GM23248 (cell line): ENCODE results near the gene EMC1. TPM values are rescaled to one million over a fixed set of nuclear protein-coding genes. Genes with fewer than 3 reads are reported as not detected.
A peak's percentile ranks its signal among the peaks of the same experiment; 100 is the strongest.

Source experiments
- DNase-seq: peaks from one replicate; pipeline ENCODE4 v3.0.0-alpha.2; 2015
- H2AFZ ChIP-seq: fragments of 200-600 bp; sonication (generic); 2 replicates; pipeline ENCODE4 v1.6.1; 2016; ENCODE audit warnings: antibody characterized with exemption
- H3F3A ChIP-seq: fragments of 200-600 bp; sonication (generic); 2 replicates; pipeline ENCODE4 v1.6.1; 2016; ENCODE audit warnings: mild to moderate bottlenecking, antibody characterized with exemption, mixed run types; ENCODE audit not compliant: insufficient read depth
- H3K27ac ChIP-seq: fragments of 200-600 bp; sonication (generic); 2 replicates; pipeline ENCODE4 v1.5.1; 2016; ENCODE audit warnings: mild to moderate bottlenecking
- H3K27me3 ChIP-seq: fragments of 200-600 bp; sonication (generic); replicated peaks from 2 replicates; pipeline ENCODE4 v1.6.1; 2016; ENCODE audit warnings: mild to moderate bottlenecking; ENCODE audit not compliant: insufficient read depth
- H3K36me3 ChIP-seq: fragments of 200-600 bp; sonication (generic); 2 replicates; pipeline ENCODE4 v1.6.1; 2016; ENCODE audit warnings: low read depth, mild to moderate bottlenecking
- H3K4me1 ChIP-seq: fragments of 200-600 bp; sonication (generic); 2 replicates; pipeline ENCODE4 v1.6.1; 2016; ENCODE audit warnings: mild to moderate bottlenecking; ENCODE audit not compliant: insufficient read depth
- H3K4me2 ChIP-seq: fragments of 200-600 bp; sonication (generic); one replicate; pipeline ENCODE4 v1.6.1; 2016; ENCODE audit warnings: mild to moderate bottlenecking; ENCODE audit not compliant: unreplicated experiment
- H3K4me3 ChIP-seq: fragments of 200-600 bp; sonication (generic); 2 replicates; pipeline ENCODE4 v1.5.1; 2016; ENCODE audit warnings: mild to moderate bottlenecking
- H3K79me2 ChIP-seq: fragments of 200-600 bp; sonication (generic); 2 replicates; pipeline ENCODE4 v1.6.1; 2016; ENCODE audit warnings: mild to moderate bottlenecking; ENCODE audit not compliant: insufficient read depth
- H3K9ac ChIP-seq: fragments of 200-600 bp; sonication (generic); 2 replicates; pipeline ENCODE4 v1.6.1; 2016; ENCODE audit warnings: mild to moderate bottlenecking
- H3K9me2 ChIP-seq: fragments of 200-600 bp; sonication (generic); 2 replicates; pipeline ENCODE4 v1.6.1; 2016; ENCODE audit warnings: mixed run types, mild to moderate bottlenecking, moderate library complexity; ENCODE audit not compliant: insufficient read depth
- H3K9me3 ChIP-seq: fragments of 200-600 bp; sonication (generic); one replicate; pipeline ENCODE4 v1.6.1; 2017; ENCODE audit warnings: low read depth
- H4K20me1 ChIP-seq: fragments of 200-600 bp; sonication (generic); 2 replicates; pipeline ENCODE4 v1.6.0; 2016; ENCODE audit not compliant: insufficient read depth
- EZH2 ChIP-seq: fragments of 200-600 bp; sonication (generic); IDR thresholded peaks from 2 replicates; pipeline ENCODE4 v1.6.1; 2018; ENCODE audit warnings: antibody characterized with exemption, mild to moderate bottlenecking; ENCODE audit not compliant: insufficient read depth, poor library complexity, severe bottlenecking
- EZH2phosphoT487 ChIP-seq: fragments of 200-600 bp; sonication (generic); IDR thresholded peaks from 2 replicates; pipeline ENCODE4 v1.6.1; 2018; ENCODE audit warnings: antibody characterized with exemption, moderate library complexity, mild to moderate bottlenecking, low read depth; ENCODE audit not compliant: insufficient read depth
- WGBS, 2 experiments: methylation state at CpG; one replicate each; pipeline ENCODE4 v1.1.6; 2015 to 2017; ENCODE audit warnings: low lambda C conversion rate in 2 of 2, low coverage in 1 of 2; ENCODE audit errors: missing lambda C conversion rate in 2 of 2; 5-methylcytosine and 5-hydroxymethylcytosine counted together
- in situ Hi-C: fragments of 300-500 bp; cut with MboI; formaldehyde crosslinking; loops from 2 replicates; pipeline ENCODE4 v1.15.0; 2020
- polyA plus RNA-seq: library from polyadenylated mRNA; unstranded; fragments of >200 nt; fragmentation: Nextera tagmentation; extraction: Ambion mirVana; gene quantifications from 2 replicates; pipeline ENCODE4 v1.2.1, GENCODE V29; 2016
- total RNA-seq: library from RNA; depleted of rRNA; stranded (reverse); fragments of >200 nt; shearing (Covaris generic); gene quantifications from 2 replicates; pipeline ENCODE4 v1.2.3, GENCODE V29; 2014

EMC1 gene
- total and polyA plus RNA-seq, 2 experiments from 2014 or later = 54.5 to 69.4 TPM

DNA sequence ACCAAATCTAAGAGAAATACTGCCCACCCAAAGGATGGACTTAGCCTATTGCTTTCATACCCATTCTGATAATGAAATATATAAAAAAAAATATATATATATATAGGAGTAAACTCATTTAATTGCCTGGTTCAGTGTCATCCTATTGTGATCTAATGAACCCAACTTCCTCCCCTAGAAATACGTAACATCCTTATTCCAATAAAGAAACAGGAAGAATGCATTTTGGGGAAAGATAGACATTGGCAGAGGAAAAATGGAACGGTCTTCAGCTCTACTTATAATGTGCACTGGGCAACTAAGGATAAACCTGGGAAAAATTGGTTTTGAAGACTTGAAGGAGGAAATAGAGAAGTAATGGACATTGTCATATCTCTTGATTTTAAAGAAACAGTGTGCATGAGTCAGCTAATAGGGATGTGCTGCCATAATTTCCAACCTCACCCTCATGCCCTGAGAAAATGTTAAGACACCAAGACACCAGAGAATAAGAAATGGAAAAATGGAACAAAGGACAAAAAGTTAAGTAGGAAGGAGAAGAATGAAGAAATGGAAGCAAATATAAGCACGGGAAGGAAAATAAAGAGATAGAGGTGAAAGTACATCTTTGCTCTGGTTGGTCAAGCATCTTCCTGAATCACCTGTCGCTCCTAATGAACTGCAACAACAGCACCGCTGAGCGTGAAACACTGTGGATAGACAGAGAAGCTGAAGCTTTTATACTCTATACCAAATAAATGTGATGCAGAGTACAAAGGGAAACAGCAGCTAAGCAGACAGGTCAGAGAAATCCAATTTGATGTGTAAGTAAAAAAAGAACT is 46.7 kb downstream of the EMC1 start:
- Histone ChIP-seq H3K9me3 (no peaks in the 10 kb centered on the region), H2AFZ (no peak overlapping the region), H3K4me1 (peaks cover 39% of the 10 kb centered on the region), H3K4me2 (peak overlapping the region; percentile 13), H4K20me1 (peaks cover 37% of the 10 kb centered on the region; the same call in 1 of the 2 replicates), H3F3A (peaks cover 50% of the 10 kb centered on the region), H3K27ac (no peak overlapping the region), H3K36me3 (peaks cover 5% of the 10 kb centered on the region; the same call in 1 of the 2 replicates), H3K9ac (no peak overlapping the region), H3K79me2 (peaks cover 100% of the 10 kb centered on the region), H3K9me2 (no peaks in the 10 kb centered on the region), H3K27me3 (no peaks in the 10 kb centered on the region), H3K4me3 (no peak overlapping the region)
- in situ Hi-C loops = no loop called here
- DNase-seq = peak; percentile 45
- TF ChIP-seq EZH2phosphoT487 = no peak
- TF ChIP-seq EZH2 = no peak
- 81 to 82% methylated on average over 6 of the region's 6 CpGs for WGBS, 2 experiments

DNA sequence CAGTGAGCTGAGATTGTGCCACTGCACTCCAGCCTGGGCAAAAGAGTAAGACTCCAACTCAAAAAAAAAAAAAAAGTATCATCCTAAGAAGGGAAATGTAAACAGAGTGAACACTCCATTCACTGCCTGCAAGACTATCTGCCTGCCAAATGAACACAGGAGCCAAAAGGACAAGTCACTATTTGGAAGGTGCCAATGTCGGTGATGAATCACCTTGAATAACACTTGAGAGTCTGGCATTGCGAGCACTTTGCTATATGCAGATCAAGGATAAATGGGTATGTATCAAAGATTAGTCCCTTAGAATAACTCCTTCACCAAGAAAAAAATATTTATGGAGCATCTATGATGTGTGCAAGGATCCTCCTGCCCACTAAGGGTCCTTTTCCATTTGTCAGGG is 47.9 kb downstream of the EMC1 start:
- TF ChIP-seq EZH2 (no peak), EZH2phosphoT487 (no peak)
- Histone ChIP-seq H3K4me2 (peak overlapping the region; percentile 1), H3K9me3 (no peaks in the 10 kb centered on the region), H3K36me3 (peaks cover 17% of the 10 kb centered on the region), H3K4me1 (peaks cover 37% of the 10 kb centered on the region), H3K4me3 (no peak overlapping the region), H3K27ac (peak overlapping the region; percentile 51), H3K27me3 (no peaks in the 10 kb centered on the region), H2AFZ (no peak overlapping the region), H3K9ac (no peak overlapping the region), H3K79me2 (peaks cover 100% of the 10 kb centered on the region), H4K20me1 (peaks cover 37% of the 10 kb centered on the region; the same call in 1 of the 2 replicates), H3F3A (peaks cover 38% of the 10 kb centered on the region), H3K9me2 (no peaks in the 10 kb centered on the region)
- 0 to 3% methylated on average over 2 of the region's 2 CpGs for WGBS, 2 experiments
- DNase-seq = peak; percentile 95
- in situ Hi-C loops = no loop called here

DNA sequence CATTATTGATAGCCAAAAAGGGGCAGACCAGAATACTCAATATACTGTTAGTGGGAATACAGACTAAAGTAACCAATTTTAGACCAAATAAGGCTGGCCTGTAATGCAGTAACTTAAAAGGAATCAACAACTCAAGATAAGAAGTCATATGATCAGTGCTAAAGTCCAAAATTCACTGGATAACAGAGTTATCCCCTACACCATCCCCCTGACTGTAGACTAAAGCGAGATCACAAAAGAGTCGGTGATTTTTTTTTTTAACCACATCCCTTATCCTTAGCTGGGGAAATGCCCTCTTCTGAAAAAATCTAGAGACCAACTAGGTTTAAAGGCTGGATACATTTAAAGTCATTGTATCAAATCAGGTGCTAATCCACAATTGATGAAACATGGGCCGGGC is 48.9 kb downstream of the EMC1 start:
- peaks cover 37% of the 10 kb centered on the region; the same call in 1 of the 2 replicates for H4K20me1 ChIP-seq
- no peak overlapping the region for H3K4me2 ChIP-seq

DNA sequence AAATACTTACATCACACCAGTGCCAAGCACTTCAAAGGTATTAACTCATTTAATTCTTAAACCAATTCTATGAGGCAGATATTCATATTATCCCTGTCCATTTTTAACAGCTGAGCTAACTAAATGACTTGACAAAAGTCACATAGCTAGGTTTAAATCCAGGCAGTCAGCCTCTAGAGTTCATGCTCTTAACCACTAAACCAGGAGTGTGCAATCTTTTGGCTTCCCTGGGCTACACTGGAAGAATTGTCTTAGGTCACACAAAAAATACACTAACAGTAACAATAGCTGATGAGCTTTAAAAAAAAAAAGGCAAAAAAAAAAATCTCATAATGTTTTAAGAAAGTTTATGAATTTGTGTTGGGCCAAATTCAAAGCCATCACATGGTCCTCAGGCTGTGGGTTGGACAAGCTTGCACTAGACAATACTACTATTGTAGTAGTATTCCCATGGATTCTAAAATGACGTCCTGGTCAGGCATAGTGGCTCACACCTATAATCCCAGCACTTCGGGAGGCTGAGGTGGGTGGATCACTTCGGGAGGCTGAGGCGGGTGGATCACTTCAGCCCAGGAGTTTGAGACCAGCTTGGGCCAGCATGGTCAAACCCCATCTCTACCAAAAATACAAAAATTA is 51.2 kb downstream of the EMC1 start:
- Histone ChIP-seq H3K27me3 (no peaks in the 10 kb centered on the region), H2AFZ (no peak overlapping the region), H4K20me1 (peaks cover 29% of the 10 kb centered on the region; the same call in 1 of the 2 replicates), H3F3A (peaks cover 31% of the 10 kb centered on the region), H3K4me2 (no peak overlapping the region), H3K4me3 (no peak overlapping the region), H3K9me2 (no peaks in the 10 kb centered on the region), H3K9ac (no peak overlapping the region), H3K27ac (no peak overlapping the region), H3K4me1 (peaks cover 29% of the 10 kb centered on the region), H3K79me2 (peaks cover 99% of the 10 kb centered on the region), H3K9me3 (no peaks in the 10 kb centered on the region), H3K36me3 (peaks cover 45% of the 10 kb centered on the region)
- TF ChIP-seq EZH2phosphoT487 (no peak), EZH2 (no peak)
- no peak for DNase-seq
- 69 to 76% methylated on average over 4 of the region's 4 CpGs for WGBS, 2 experiments
- in situ Hi-C loops = no loop called here

More for the DNA sequence above, 48.9 kb downstream of the EMC1 start:
- Histone ChIP-seq H3K9me3 (no peaks in the 10 kb centered on the region), H3K4me3 (no peak overlapping the region), H2AFZ (no peak overlapping the region), H3K27me3 (no peaks in the 10 kb centered on the region), H3K79me2 (peaks cover 100% of the 10 kb centered on the region), H3K27ac (no peak overlapping the region), H3K9ac (no peak overlapping the region), H3K4me1 (peaks cover 31% of the 10 kb centered on the region), H3K36me3 (peaks cover 27% of the 10 kb centered on the region), H3K9me2 (no peaks in the 10 kb centered on the region), H3F3A (peaks cover 31% of the 10 kb centered on the region)
- TF ChIP-seq EZH2phosphoT487 (no peak), EZH2 (no peak)
- no peak for DNase-seq
- 95 to 98% methylated on average over 3 of the region's 3 CpGs for WGBS, 2 experiments
- in situ Hi-C loops = no loop called here
